HepG2 (cell line): ENCODE data around the gene BRIP1.

Experiments used
- EP300 ChIP-seq, 3 experiments: sonication (generic) in 1 of 3; formaldehyde crosslinking in 1 of 3; IDR thresholded peaks; 2 replicates each; pipeline versions ENCODE4 v1.5.1 to v1.6.1; 2011 to 2020; ENCODE audit warnings: low read depth in 2 of 3, low read length in 2 of 3, borderline replicate concordance in 1 of 3, improper control_type of control experiment in 1 of 3, mild to moderate bottlenecking in 1 of 3, missing genetic modification reagents in 1 of 3, moderate library complexity in 1 of 3
- EZH2 ChIP-seq: conservative IDR thresholded peaks from 2 replicates; pipeline ENCODE4 v1.6.1; 2012; ENCODE audit warnings: mild to moderate bottlenecking, low read depth, low read length, moderate library complexity
- NFIB ChIP-seq: sonication (generic); formaldehyde crosslinking; IDR thresholded peaks from 2 replicates; pipeline ENCODE4 v1.9.0; 2021; ENCODE audit warnings: missing genetic modification reagents, mild to moderate bottlenecking, borderline replicate concordance
- POLR2AphosphoS5 ChIP-seq: IDR thresholded peaks from 2 replicates; pipeline ENCODE4 v1.6.1; 2012; ENCODE audit warnings: low read depth, low read length
- RAD21 ChIP-seq: fragments of 450-650 bp; formaldehyde crosslinking; IDR thresholded peaks from 2 replicates; pipeline ENCODE4 v1.5.0; 2020; ENCODE audit warnings: mild to moderate bottlenecking
- REL ChIP-seq: sonication (generic); formaldehyde crosslinking; conservative IDR thresholded peaks from 2 replicates; pipeline ENCODE4 v1.8.0; 2022; ENCODE audit warnings: mild to moderate bottlenecking, missing genetic modification reagents, moderate library complexity
- SAP130 ChIP-seq: IDR thresholded peaks from 2 replicates; pipeline ENCODE4 v1.6.1; 2016; ENCODE audit warnings: low read depth
- ZFX ChIP-seq: sonication (generic); formaldehyde crosslinking; IDR thresholded peaks from 2 replicates; pipeline ENCODE4 v1.4.0; 2020; ENCODE audit warnings: mild to moderate bottlenecking, low read depth, missing genetic modification reagents, moderate library complexity
- ZFYVE20 ChIP-seq: sonication (generic); formaldehyde crosslinking; IDR thresholded peaks from 2 replicates; pipeline ENCODE4 v1.8.0; 2023; ENCODE audit warnings: low read depth, mild to moderate bottlenecking, moderate library complexity, missing genetic modification reagents, borderline replicate concordance
- ZNF589 ChIP-seq: sonication (generic); formaldehyde crosslinking; conservative IDR thresholded peaks from 2 replicates; pipeline ENCODE4 v1.8.0; 2022; ENCODE audit warnings: mild to moderate bottlenecking, moderate library complexity, missing genetic modification reagents
- ZNF724P ChIP-seq: sonication (generic); formaldehyde crosslinking; IDR thresholded peaks from 2 replicates; pipeline ENCODE4 v1.8.0; 2022; ENCODE audit warnings: missing genetic modification reagents, borderline replicate concordance
- TF ChIP-seq, protein P1 (sequence below), 2 experiments: fragments of 450-650 bp in 1 of 2; sonication (generic) in 1 of 2; formaldehyde crosslinking; IDR thresholded peaks; 2 replicates each; pipeline versions ENCODE4 v1.5.0 to v1.8.0; 2020 to 2022; ENCODE audit warnings: mild to moderate bottlenecking in 1 of 2, missing genetic modification reagents in 1 of 2
- TF ChIP-seq, protein P2 (sequence below): sonication (generic); formaldehyde crosslinking; IDR thresholded peaks from 2 replicates; pipeline ENCODE4 v1.4.0; 2020; ENCODE audit warnings: missing genetic modification reagents
- TF ChIP-seq, protein P3 (sequence below), 2 experiments: sonication (generic) in 1 of 2; formaldehyde crosslinking in 1 of 2; IDR thresholded peaks; 2 replicates each; pipeline versions ENCODE4 v1.4.0 to v1.6.1; 2018 to 2020; ENCODE audit warnings: missing genetic modification reagents in 2 of 2, borderline replicate concordance in 1 of 2, low read depth in 1 of 2, mild to moderate bottlenecking in 1 of 2, missing biosample characterization in 1 of 2

DNA sequence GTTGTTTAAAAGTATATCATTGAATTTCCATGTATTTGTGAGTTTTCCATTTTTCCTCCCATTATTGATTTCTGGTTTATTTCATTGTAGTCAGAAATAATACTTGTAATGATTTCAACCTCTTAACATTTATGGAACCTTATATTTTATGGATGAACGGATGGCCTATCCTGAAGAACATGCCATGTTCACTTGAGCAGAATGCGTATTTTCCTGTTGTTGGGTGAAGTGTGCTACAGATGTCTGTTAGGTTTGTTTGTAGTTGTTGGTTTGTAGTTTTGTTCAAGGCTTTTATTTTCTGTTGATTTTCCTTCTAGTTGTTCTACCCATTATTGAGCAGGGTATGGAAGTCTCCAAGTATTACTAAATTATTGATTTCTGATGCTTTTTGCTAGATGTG lies 165.1 kb downstream of the BRIP1 start:
- TF ChIP-seq POLR2AphosphoS5 (no peak), REL (CRISPR knock-in tag) (no peak), SAP130 (CRISPR knock-in tag) (no peak), ZNF589 (CRISPR knock-in tag) (no peak), RAD21 (no peak), NFIB (no peak), ZFX (no peak), EZH2 (no peak), EP300 (IDR thresholded peaks at IDR 0.05; ENCODE audit: low read depth in 2 of 2, low read length in 2 of 2) (no peak), EP300 (CRISPR knock-in tag; IDR thresholded peaks at IDR 0.05; ENCODE audit: borderline replicate concordance) (no peak), ZFYVE20 (CRISPR knock-in tag) (no peak), ZNF724P (CRISPR knock-in tag) (no peak)
- TF ChIP-seq, protein P1, sequence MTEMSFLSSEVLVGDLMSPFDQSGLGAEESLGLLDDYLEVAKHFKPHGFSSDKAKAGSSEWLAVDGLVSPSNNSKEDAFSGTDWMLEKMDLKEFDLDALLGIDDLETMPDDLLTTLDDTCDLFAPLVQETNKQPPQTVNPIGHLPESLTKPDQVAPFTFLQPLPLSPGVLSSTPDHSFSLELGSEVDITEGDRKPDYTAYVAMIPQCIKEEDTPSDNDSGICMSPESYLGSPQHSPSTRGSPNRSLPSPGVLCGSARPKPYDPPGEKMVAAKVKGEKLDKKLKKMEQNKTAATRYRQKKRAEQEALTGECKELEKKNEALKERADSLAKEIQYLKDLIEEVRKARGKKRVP (CRISPR knock-in tag; IDR thresholded peaks at IDR 0.05): no peak
- TF ChIP-seq, protein P2, sequence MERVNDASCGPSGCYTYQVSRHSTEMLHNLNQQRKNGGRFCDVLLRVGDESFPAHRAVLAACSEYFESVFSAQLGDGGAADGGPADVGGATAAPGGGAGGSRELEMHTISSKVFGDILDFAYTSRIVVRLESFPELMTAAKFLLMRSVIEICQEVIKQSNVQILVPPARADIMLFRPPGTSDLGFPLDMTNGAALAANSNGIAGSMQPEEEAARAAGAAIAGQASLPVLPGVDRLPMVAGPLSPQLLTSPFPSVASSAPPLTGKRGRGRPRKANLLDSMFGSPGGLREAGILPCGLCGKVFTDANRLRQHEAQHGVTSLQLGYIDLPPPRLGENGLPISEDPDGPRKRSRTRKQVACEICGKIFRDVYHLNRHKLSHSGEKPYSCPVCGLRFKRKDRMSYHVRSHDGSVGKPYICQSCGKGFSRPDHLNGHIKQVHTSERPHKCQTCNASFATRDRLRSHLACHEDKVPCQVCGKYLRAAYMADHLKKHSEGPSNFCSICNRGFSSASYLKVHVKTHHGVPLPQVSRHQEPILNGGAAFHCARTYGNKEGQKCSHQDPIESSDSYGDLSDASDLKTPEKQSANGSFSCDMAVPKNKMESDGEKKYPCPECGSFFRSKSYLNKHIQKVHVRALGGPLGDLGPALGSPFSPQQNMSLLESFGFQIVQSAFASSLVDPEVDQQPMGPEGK (CRISPR knock-in tag): no peak
- TF ChIP-seq, protein P3, sequence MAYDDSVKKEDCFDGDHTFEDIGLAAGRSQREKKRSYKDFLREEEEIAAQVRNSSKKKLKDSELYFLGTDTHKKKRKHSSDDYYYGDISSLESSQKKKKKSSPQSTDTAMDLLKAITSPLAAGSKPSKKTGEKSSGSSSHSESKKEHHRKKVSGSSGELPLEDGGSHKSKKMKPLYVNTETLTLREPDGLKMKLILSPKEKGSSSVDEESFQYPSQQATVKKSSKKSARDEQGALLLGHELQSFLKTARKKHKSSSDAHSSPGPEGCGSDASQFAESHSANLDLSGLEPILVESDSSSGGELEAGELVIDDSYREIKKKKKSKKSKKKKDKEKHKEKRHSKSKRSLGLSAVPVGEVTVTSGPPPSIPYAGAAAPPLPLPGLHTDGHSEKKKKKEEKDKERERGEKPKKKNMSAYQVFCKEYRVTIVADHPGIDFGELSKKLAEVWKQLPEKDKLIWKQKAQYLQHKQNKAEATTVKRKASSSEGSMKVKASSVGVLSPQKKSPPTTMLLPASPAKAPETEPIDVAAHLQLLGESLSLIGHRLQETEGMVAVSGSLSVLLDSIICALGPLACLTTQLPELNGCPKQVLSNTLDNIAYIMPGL (CRISPR knock-in tag; IDR thresholded peaks at IDR 0.05; ENCODE audit: borderline replicate concordance in 1 of 2, low read depth in 1 of 2): no peak
